DMS 273 treated with DMSO at 0.1 percent for 48 hours (cell line): ENCODE data around the gene FGGY.
"Not testable (repeated sequence)": the region's sequence is repeated elsewhere in the genome, so short reads cannot be mapped to it uniquely, and the experiment has no call there.

Source experiments
- DNase-seq: peaks from one replicate; lab custom pipeline; 2025; lab: John Stamatoyannopoulos, UW

FGGY gene

GRCh38 chr1:59733443-59734141 lies 436.7 kb downstream of the FGGY start:
- no peak for DNase-seq

GRCh38 chr1:59735927-59736326 lies 439.0 kb downstream of the FGGY start:
- DNase-seq: not testable (repeated sequence)

- DNase-seq: no peak
These were observed 439.9 kb downstream of the FGGY start for GRCh38 chr1:59736744-59737143.

- DNase-seq: no peak
These were observed 440.7 kb downstream of the FGGY start for GRCh38 chr1:59737638-59738037.

- peak; percentile 35 for DNase-seq
These were observed 441.3 kb downstream of the FGGY start for GRCh38 chr1:59738152-59738551.

GRCh38 chr1:59738591-59739015 lies 441.7 kb downstream of the FGGY start:
- no peak for DNase-seq

GRCh38 chr1:59739111-59739510 lies 442.2 kb downstream of the FGGY start:
- DNase-seq: no peak

GRCh38 chr1:59742526-59742925 lies 445.6 kb downstream of the FGGY start:
- no peak for DNase-seq

GRCh38 chr1:59743324-59744091 lies 446.6 kb downstream of the FGGY start:
- DNase-seq: no peak

- no peak for DNase-seq
These were observed 450.6 kb downstream of the FGGY start for GRCh38 chr1:59747420-59748024.

- no peak for DNase-seq
These were observed 451.2 kb downstream of the FGGY start for GRCh38 chr1:59748123-59748522.

GRCh38 chr1:59750328-59751003 lies 453.6 kb downstream of the FGGY start:
- no peak for DNase-seq

GRCh38 chr1:59751004-59751395 lies 454.1 kb downstream of the FGGY start:
- DNase-seq: no peak

GRCh38 chr1:59751801-59752200 lies 454.9 kb downstream of the FGGY start:
- DNase-seq: no peak

- DNase-seq: no peak
These were observed 455.9 kb downstream of the FGGY start for GRCh38 chr1:59752556-59753414.

- no peak for DNase-seq
These were observed 458.3 kb downstream of the FGGY start for GRCh38 chr1:59755069-59755685.

GRCh38 chr1:59757197-59757747 lies 460.4 kb downstream of the FGGY start:
- DNase-seq: no peak

- peak; percentile 65 for DNase-seq
These were observed 462.4 kb downstream of the FGGY start for GRCh38 chr1:59759156-59759925.

GRCh38 chr1:59761443-59761842 lies 464.5 kb downstream of the FGGY start:
- DNase-seq: no peak

GRCh38 chr1:59763418-59763817 lies 466.5 kb downstream of the FGGY start:
- no peak for DNase-seq
